GM20431 (cell line): ENCODE results near the gene SLC15A2.

Source experiments
- in situ Hi-C: fragments of 300-500 bp; cut with MseI, MboI; formaldehyde crosslinking; loops from one replicate; pipeline ENCODE4 v1.15.0; 2020; ENCODE audit warnings: low sequenced_read_pairs; ENCODE audit not compliant: unreplicated experiment

The SLC15A2 gene

GRCh38 chr3:121975702-121976302 lies 81.6 kb downstream of the SLC15A2 start:
- in situ Hi-C loops = loop anchor here (25.0 kb wide), 1 partner anchor 111 kb away; no protein-coding TSS in a partner anchor

- in situ Hi-C loops = loop anchor here (25.0 kb wide), 1 partner anchor 111 kb away; no protein-coding TSS in a partner anchor
Observed at GRCh38 chr3:121976727-121977126, 82.5 kb downstream of the SLC15A2 start.

- in situ Hi-C loops = loop anchor here (25.0 kb wide), 1 partner anchor 108 kb away; no protein-coding TSS in a partner anchor
Observed at GRCh38 chr3:121979246-121979645, 85.0 kb downstream of the SLC15A2 start.

- in situ Hi-C loops = loop anchor here (25.0 kb wide), 1 partner anchor 107 kb away; no protein-coding TSS in a partner anchor
Observed at GRCh38 chr3:121979734-121980449, 85.7 kb downstream of the SLC15A2 start.

GRCh38 chr3:121980450-121980796 lies 86.2 kb downstream of the SLC15A2 start:
- in situ Hi-C loops = loop anchor here (25.0 kb wide), 1 partner anchor 107 kb away; no protein-coding TSS in a partner anchor

GRCh38 chr3:121981473-121981872 lies 87.3 kb downstream of the SLC15A2 start:
- in situ Hi-C loops = loop anchor here (25.0 kb wide), 1 partner anchor 106 kb away; no protein-coding TSS in a partner anchor

GRCh38 chr3:121985846-121986245 lies 91.6 kb downstream of the SLC15A2 start:
- in situ Hi-C loops = loop anchor here (25.0 kb wide), 1 partner anchor 101 kb away; no protein-coding TSS in a partner anchor

- in situ Hi-C loops = loop anchor here (25.0 kb wide), 1 partner anchor 99 kb away; no protein-coding TSS in a partner anchor
Observed at GRCh38 chr3:121988146-121988545, 93.9 kb downstream of the SLC15A2 start.

GRCh38 chr3:121989943-121990342 lies 95.7 kb downstream of the SLC15A2 start:
- in situ Hi-C loops = loop anchor here (25.0 kb wide), 1 partner anchor 97 kb away; no protein-coding TSS in a partner anchor

GRCh38 chr3:121992601-121993560 lies 98.7 kb downstream of the SLC15A2 start:
- in situ Hi-C loops = loop anchor here (25.0 kb wide), 1 partner anchor 94 kb away; no protein-coding TSS in a partner anchor
